H1 (cell line): Measurements from ENCODE around the gene USP16. TPM values are rescaled to one million over a fixed set of nuclear protein-coding genes. Genes with fewer than 3 reads are reported as not detected.

Experiments used
- CTCF ChIA-PET: fragments of 300-600 bp; sonication (Branson Sonifier 250); formaldehyde crosslinking; loops from one replicate; lab custom pipeline; 2021; ENCODE audit not compliant: partially characterized antibody; lab: Charles Lee
- POLR2A ChIA-PET: fragments of 300-600 bp; sonication (Branson Sonifier 250); formaldehyde crosslinking; loops from one replicate; lab custom pipeline; 2021; ENCODE audit warnings: inconsistent platforms; ENCODE audit not compliant: partially characterized antibody; lab: Charles Lee
- DNase-seq, 2 experiments: peaks; one replicate each; pipeline versions ENCODE4 v3.0.0 to v3.0.0-alpha.2; 2010 to 2022; ENCODE audit warnings: low spot score in 2 of 2, low read depth in 1 of 2, mixed read lengths in 1 of 2
- FAIRE-seq: peaks from 2 replicates; lab custom pipeline; 2011; peaks lifted over from hg19 to GRCh38; lab: Jason Lieb, UNC
- H2AFZ ChIP-seq: 2 replicates; pipeline ENCODE4 v1.8.1; 2012; ENCODE audit warnings: low read length, inconsistent platforms
- H2AK5ac ChIP-seq: 2 replicates; pipeline ENCODE4 v1.6.1; 2013; ENCODE audit warnings: low read depth, low read length
- H2BK120ac ChIP-seq: replicated peaks from 2 replicates; pipeline ENCODE3; 2013; ENCODE audit warnings: low read depth, low read length, inconsistent platforms
- H2BK12ac ChIP-seq: 2 replicates; pipeline ENCODE4 v1.6.1; 2013; ENCODE audit warnings: low read depth, low read length
- H2BK15ac ChIP-seq: 2 replicates; pipeline ENCODE4 v1.6.1; 2013; ENCODE audit warnings: low read length
- H2BK20ac ChIP-seq: 2 replicates; pipeline ENCODE4 v1.6.1; 2013; ENCODE audit warnings: low read length
- H2BK5ac ChIP-seq: 2 replicates; pipeline ENCODE4 v1.6.1; 2013; ENCODE audit warnings: low read depth, low read length
- H3K14ac ChIP-seq: 2 replicates; pipeline ENCODE4 v1.6.1; 2013; ENCODE audit warnings: inconsistent platforms; ENCODE audit not compliant: insufficient read length
- H3K18ac ChIP-seq: 2 replicates; pipeline ENCODE4 v1.6.1; 2013; ENCODE audit warnings: low read length; ENCODE audit errors: extremely low read depth
- H3K23ac ChIP-seq: 2 replicates; pipeline ENCODE4 v1.6.1; 2013; ENCODE audit warnings: inconsistent platforms; ENCODE audit not compliant: insufficient read length
- H3K23me2 ChIP-seq: 2 replicates; pipeline ENCODE4 v1.6.1; 2013; ENCODE audit warnings: low read depth, low read length
- H3K27ac ChIP-seq: 2 replicates; pipeline ENCODE4 v1.6.1; 2011; ENCODE audit warnings: low read depth, low read length, inconsistent platforms
- H3K27me3 ChIP-seq, 4 experiments: replicated peaks in 1 of 4; 1 replicate in 1 of 4; 2 replicates in 3 of 4; pipeline versions ENCODE4 v1.6.1 to v1.8.1; 2011 to 2013; ENCODE audit warnings: low read length in 3 of 4, mild to moderate bottlenecking in 3 of 4, inconsistent platforms in 2 of 4, mixed read lengths in 2 of 4, moderate library complexity in 1 of 4; ENCODE audit not compliant: control insufficient read depth in 3 of 4, insufficient read depth in 3 of 4; ENCODE audit errors: extremely low read depth in 1 of 4
- H3K36me3 ChIP-seq, 4 experiments: 2 replicates each; pipeline versions ENCODE4 v1.6.1 to v1.8.1; 2011 to 2013; ENCODE audit warnings: mild to moderate bottlenecking in 4 of 4, low read length in 3 of 4, moderate library complexity in 2 of 4, control low read depth in 1 of 4, inconsistent platforms in 1 of 4; ENCODE audit not compliant: insufficient read depth in 4 of 4, control insufficient read depth in 2 of 4
- H3K4ac ChIP-seq: replicated peaks from 2 replicates; pipeline ENCODE3; 2013; ENCODE audit warnings: low read length, low read depth, mixed read lengths, inconsistent platforms; ENCODE audit not compliant: insufficient read length
- H3K4me1 ChIP-seq, 4 experiments: replicated peaks in 1 of 4; 1 replicate in 1 of 4; 2 replicates in 3 of 4; pipeline versions ENCODE4 v1.6.1 to v1.8.1; 2011 to 2013; ENCODE audit warnings: low read length in 3 of 4, inconsistent platforms in 2 of 4, mixed read lengths in 1 of 4; ENCODE audit not compliant: insufficient read depth in 4 of 4, control insufficient read depth in 3 of 4
- H3K4me2 ChIP-seq, 2 experiments: 2 replicates each; pipeline versions ENCODE4 v1.6.1 to v1.8.1; 2011 to 2013; ENCODE audit warnings: low read depth in 2 of 2, low read length in 2 of 2, control low read depth in 1 of 2, inconsistent platforms in 1 of 2, mild to moderate bottlenecking in 1 of 2; ENCODE audit not compliant: insufficient read depth in 1 of 2
- H3K4me3 ChIP-seq, 4 experiments: fragments of 200-600, 300-600 bp in 1 of 4; sonication (generic), shearing (Covaris generic), sonication (Bioruptor Twin) in 1 of 4; 2 replicates each; pipeline versions ENCODE4 v1.5.1 to v1.8.1; 2011 to 2016; ENCODE audit warnings: low read length in 4 of 4, low read depth in 3 of 4, control low read depth in 2 of 4, inconsistent platforms in 2 of 4, mild to moderate bottlenecking in 2 of 4, mixed read lengths in 1 of 4, moderate library complexity in 1 of 4; ENCODE audit not compliant: insufficient read depth in 2 of 4; ENCODE audit errors: extremely low read depth in 1 of 4
- H3K56ac ChIP-seq: replicated peaks from 2 replicates; pipeline ENCODE3; 2013; ENCODE audit warnings: low read depth, mild to moderate bottlenecking, mixed read lengths, low read length, inconsistent platforms; ENCODE audit not compliant: insufficient read length
- H3K79me1 ChIP-seq: 2 replicates; pipeline ENCODE4 v1.6.1; 2013; ENCODE audit warnings: low read depth, low read length, control low read depth
- H3K79me2 ChIP-seq, 2 experiments: 2 replicates each; pipeline versions ENCODE4 v1.6.1 to v1.8.1; 2012 to 2013; ENCODE audit warnings: low read length in 2 of 2, mild to moderate bottlenecking in 2 of 2, inconsistent platforms in 1 of 2; ENCODE audit not compliant: insufficient read depth in 2 of 2, control insufficient read depth in 1 of 2
- H3K9ac ChIP-seq, 4 experiments: replicated peaks in 1 of 4; 1 replicate in 1 of 4; 2 replicates in 3 of 4; pipeline versions ENCODE4 v1.6.1 to v1.8.1; 2011 to 2013; ENCODE audit warnings: low read depth in 3 of 4, low read length in 3 of 4, control low read depth in 2 of 4, mild to moderate bottlenecking in 2 of 4, moderate library complexity in 2 of 4, inconsistent platforms in 1 of 4; ENCODE audit errors: extremely low read depth in 1 of 4
- H3K9me3 ChIP-seq, 2 experiments: 2 replicates each; pipeline versions ENCODE4 v1.6.1 to v1.8.1; 2012 to 2013; ENCODE audit warnings: mild to moderate bottlenecking in 2 of 2, moderate library complexity in 2 of 2, control low read depth in 1 of 2, inconsistent platforms in 1 of 2, low read depth in 1 of 2, low read length in 1 of 2, mixed read lengths in 1 of 2; ENCODE audit not compliant: insufficient read depth in 2 of 2
- H4K20me1 ChIP-seq, 2 experiments: replicated peaks in 1 of 2; 2 replicates each; pipeline versions ENCODE3 to v1.8.1; 2011 to 2013; ENCODE audit warnings: inconsistent platforms in 2 of 2, low read length in 2 of 2, mild to moderate bottlenecking in 1 of 2; ENCODE audit not compliant: insufficient read depth in 2 of 2, control insufficient read depth in 1 of 2
- H4K5ac ChIP-seq: 2 replicates; pipeline ENCODE4 v1.6.1; 2013; ENCODE audit warnings: low read length, low read depth, mixed read lengths, inconsistent platforms; ENCODE audit not compliant: insufficient read length
- H4K8ac ChIP-seq: 2 replicates; pipeline ENCODE4 v1.8.0; 2013; ENCODE audit warnings: mild to moderate bottlenecking, moderate library complexity, low read length, inconsistent platforms; ENCODE audit not compliant: insufficient read depth; ENCODE audit errors: extremely low read depth
- H4K91ac ChIP-seq: replicated peaks from 2 replicates; pipeline ENCODE3; 2013; ENCODE audit warnings: low read length, mixed read lengths, inconsistent platforms; ENCODE audit not compliant: insufficient read length
- BACH1 ChIP-seq: IDR thresholded peaks from 2 replicates; pipeline ENCODE4 v1.6.1; 2012; ENCODE audit warnings: low read length, improper control_type of control experiment
- POU5F1 ChIP-seq: IDR thresholded peaks from 2 replicates; pipeline ENCODE4 v1.6.1; 2011; ENCODE audit warnings: low read depth, mild to moderate bottlenecking, low read length, moderate library complexity
- WGBS, 2 experiments: shearing (Covaris generic) in 1 of 2; methylation state at CpG; one replicate each; pipeline versions ENCODE4 v1.1.6 to v1.1.7; 2013 to 2015; ENCODE audit warnings: low lambda C conversion rate in 2 of 2, mixed read lengths in 2 of 2, inconsistent platforms in 1 of 2, low coverage in 1 of 2, missing lambda C conversion rate in 1 of 2; ENCODE audit not compliant: insufficient replicate concordance in 2 of 2, insufficient coverage in 1 of 2, insufficient read length in 1 of 2; ENCODE audit errors: extremely low coverage in 1 of 2, missing lambda C conversion rate in 1 of 2; 5-methylcytosine and 5-hydroxymethylcytosine counted together
- polyA plus RNA-seq, 7 experiments: library from polyadenylated mRNA; depleted of rRNA in 3 of 7; stranded (reverse) in 5 of 7; unstranded in 2 of 7; fragments of >200 nt in 5 of 7; fragments of 200-250 nt in 2 of 7; gene quantifications; 1 replicate in 5 of 7; 2 replicates in 1 of 7; 4 replicates in 1 of 7; pipeline versions ENCODE4 v1.2.1 to v1.2.3, GENCODE V29; 2011 to 2013; ENCODE audit warnings: missing spikeins in 2 of 7, mixed read lengths in 2 of 7
- total RNA-seq: library from RNA; stranded (reverse); fragmentation: NEBNext Ultra II Directional; extraction: Animal tissue kit (Norgen Biotek cat#: 25700); gene quantifications from 2 replicates; pipeline ENCODE4 v1.2.1, GENCODE V29; 2021

USP16 gene
- total and polyA plus RNA-seq, 2 of the 8 experiments (the other 6 are each of a cell fraction or from before 2014, with no cell fraction given) = 3.4 to 19.1 TPM

DNA sequence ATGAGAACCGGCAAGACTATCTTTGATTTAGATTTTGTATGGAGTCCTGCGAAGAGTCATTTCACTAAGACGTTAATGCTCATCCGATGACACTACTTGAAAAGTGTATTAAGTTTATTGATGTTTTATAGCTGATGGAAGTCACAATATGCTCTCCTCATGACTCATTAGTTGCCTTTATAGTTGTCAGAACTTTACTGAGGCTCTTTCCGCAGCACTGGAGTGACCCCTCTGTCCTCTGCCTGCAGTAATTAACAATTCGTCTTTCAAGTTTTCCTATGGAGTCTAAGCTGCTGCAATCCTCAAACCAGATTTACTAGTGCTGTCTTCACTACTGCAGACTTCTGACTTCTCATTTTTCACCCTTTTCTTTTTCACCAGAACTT is 853 bp downstream of the USP16 start:
- Histone ChIP-seq H3K9ac (peak overlapping the region; percentile 95 to 100 (median 99)), H2BK12ac (no peak overlapping the region), H3K9me3 (no peaks in the 10 kb centered on the region), H3K4me1 (no peaks in the 10 kb centered on the region), H3K23ac (no peak overlapping the region), H3K4me3 (peak overlapping the region; percentile 85 to 99 (median 96)), H3K23me2 (peaks cover 5% of the 10 kb centered on the region; the same call in 1 of the 2 replicates), H2BK5ac (no peak overlapping the region), H2AK5ac (no peak overlapping the region), H3K4me2 (peak overlapping the region; percentile 93 to 95), H3K18ac (no peak overlapping the region), H4K20me1 (peaks cover 0 to 3% of the 10 kb centered on the region in 2 experiments), H3K14ac (no peak overlapping the region), H2BK20ac (no peak overlapping the region), H3K79me2 (peaks cover 0 to 30% of the 10 kb centered on the region in 2 experiments; a peak in 2 of 4 replicates), H4K91ac (no peak overlapping the region), H3K79me1 (no peaks in the 10 kb centered on the region; the same call in 1 of the 2 replicates), H2BK120ac (no peak overlapping the region), H4K5ac (no peak overlapping the region), H3K36me3 (peaks cover 0 to 3% (median 1%) of the 10 kb centered on the region in 4 experiments; a peak in 2 of 8 replicates), H3K27ac (no peak overlapping the region), H3K27me3 (no peaks in the 10 kb centered on the region), H3K56ac (no peak overlapping the region), H2BK15ac (no peak overlapping the region), H2AFZ (no peak overlapping the region), H3K4ac (no peak overlapping the region), H4K8ac (no peak overlapping the region)
- DNase-seq = no peak
- FAIRE-seq = no peak
- TF ChIP-seq POU5F1 (no peak), BACH1 (no peak)
- CTCF ChIA-PET = interaction anchor here (1.1 kb wide), 1 partner anchor 42 kb away, joined by 3 read pairs; no protein-coding TSS in a partner anchor
- WGBS, 2 experiments = 29% methylated on average over 6 of the region's 6 CpGs; no CpG with 5 or more reads in 1 of the 2 experiments
- POLR2A ChIA-PET = interaction anchor here (0.8 to 3.3 kb wide), 9 partner anchors 13 to 91 kb away, joined by 3 to 28 read pairs (median 5); partner anchors contain the start of gene LTN1
